Measurements from ENCODE around the gene ASH1L. TPM values are rescaled to one million over a fixed set of nuclear protein-coding genes. Genes with fewer than 3 reads are reported as not detected.

The ASH1L gene
- total and polyA plus RNA-seq, 9 of the 15 experiments (the other 6 are each of a cell fraction or from before 2014, with no cell fraction given), result 2.0 to 23.3 (median 14.6) TPM

GRCh38 chr1:155609515-155610256 is 47.1 kb upstream of the ASH1L start, which contains the start of gene MSTO1 (continued):
- TF ChIP-seq ATF6 (CRISPR knock-in tag; IDR thresholded peaks at IDR 0.05), result no peak
- TF ChIP-seq DIDO1 (tag; IDR thresholded peaks at IDR 0.05; ENCODE audit: low read depth), result no peak
- peak; percentile 99 for TF ChIP-seq EP400 (IDR thresholded peaks at IDR 0.05)
- TF ChIP-seq EHMT2 (IDR thresholded peaks at IDR 0.05), result no peak
- TF ChIP-seq TFE3 (CRISPR knock-in tag; IDR thresholded peaks at IDR 0.05), result peak; percentile 71
- no peak for TF ChIP-seq E2F5 (CRISPR knock-in tag; IDR thresholded peaks at IDR 0.05)
- TF ChIP-seq ZBTB7A (IDR thresholded peaks at IDR 0.05; ENCODE audit: borderline replicate concordance, control insufficient read depth, low read depth, low read length), result peak; percentile 53; the same call in 1 of the 2 replicates
- TF ChIP-seq NFIX (CRISPR knock-in tag; IDR thresholded peaks at IDR 0.05; ENCODE audit: low read depth), result no peak
- TF ChIP-seq ARID3A (IDR thresholded peaks at IDR 0.05; ENCODE audit: borderline replicate concordance, low read depth, low read length), result no peak
- no peak for TF ChIP-seq TGIF2 (CRISPR knock-in tag; IDR thresholded peaks at IDR 0.05)
- TF ChIP-seq POLR2H (tag; IDR thresholded peaks at IDR 0.05; ENCODE audit: low read depth), result peak; percentile 58
- TF ChIP-seq, protein P1, sequence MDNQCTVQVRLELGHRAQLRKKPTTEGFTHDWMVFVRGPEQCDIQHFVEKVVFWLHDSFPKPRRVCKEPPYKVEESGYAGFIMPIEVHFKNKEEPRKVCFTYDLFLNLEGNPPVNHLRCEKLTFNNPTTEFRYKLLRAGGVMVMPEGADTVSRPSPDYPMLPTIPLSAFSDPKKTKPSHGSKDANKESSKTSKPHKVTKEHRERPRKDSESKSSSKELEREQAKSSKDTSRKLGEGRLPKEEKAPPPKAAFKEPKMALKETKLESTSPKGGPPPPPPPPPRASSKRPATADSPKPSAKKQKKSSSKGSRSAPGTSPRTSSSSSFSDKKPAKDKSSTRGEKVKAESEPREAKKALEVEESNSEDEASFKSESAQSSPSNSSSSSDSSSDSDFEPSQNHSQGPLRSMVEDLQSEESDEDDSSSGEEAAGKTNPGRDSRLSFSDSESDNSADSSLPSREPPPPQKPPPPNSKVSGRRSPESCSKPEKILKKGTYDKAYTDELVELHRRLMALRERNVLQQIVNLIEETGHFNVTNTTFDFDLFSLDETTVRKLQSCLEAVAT (IDR thresholded peaks at IDR 0.05), result no peak
- TF ChIP-seq ZNF780A (CRISPR knock-in tag; IDR thresholded peaks at IDR 0.05), result no peak
- peak; percentile 52 for TF ChIP-seq ZFX (CRISPR knock-in tag; IDR thresholded peaks at IDR 0.05)
- peak; percentile 57 for TF ChIP-seq SOX6 (IDR thresholded peaks at IDR 0.05)
